Stimulated activated CD8-positive, alpha-beta memory T cell treated with anti-CD3 and anti-CD28 coated beads, Interleukin-4, amount 100 ng/mL, for 4 hours (primary cell): Measurements from ENCODE around the gene SPIRE1.
"Not testable (repeated sequence)": the region's sequence is repeated elsewhere in the genome, so short reads cannot be mapped to it uniquely, and the experiment has no call there.

Experiments
- DNase-seq, 2 donors: peaks; one replicate each; pipeline ENCODE4 v3.0.0-alpha.2; 2020; ENCODE audit warnings: low read depth in 2 of 2, low spot score in 1 of 2

The SPIRE1 gene

GRCh38 chr18:12556946-12557806 lies 100.7 kb downstream of the SPIRE1 start:
- DNase-seq: no peak

- no peak for DNase-seq
Observed at GRCh38 chr18:12554796-12555388, 103.0 kb downstream of the SPIRE1 start.

- DNase-seq: no peak
Observed at GRCh38 chr18:12552879-12553242, 105.0 kb downstream of the SPIRE1 start.

GRCh38 chr18:12551943-12552878 lies 105.7 kb downstream of the SPIRE1 start:
- not testable (repeated sequence) for DNase-seq

- not testable (repeated sequence) for DNase-seq
Observed at GRCh38 chr18:12551466-12551865, 106.4 kb downstream of the SPIRE1 start.

- no peak for DNase-seq
Observed at GRCh38 chr18:12543697-12544096, 114.2 kb downstream of the SPIRE1 start.

- DNase-seq: no peak
Observed at GRCh38 chr18:12540751-12541150, 117.2 kb downstream of the SPIRE1 start.

GRCh38 chr18:12539158-12539557 lies 118.7 kb downstream of the SPIRE1 start:
- DNase-seq: not testable (repeated sequence)

- no peak for DNase-seq
Observed at GRCh38 chr18:12534820-12535219, 123.1 kb downstream of the SPIRE1 start.

GRCh38 chr18:12532661-12533060 lies 125.2 kb downstream of the SPIRE1 start:
- no peak for DNase-seq

GRCh38 chr18:12531749-12532148 lies 126.2 kb downstream of the SPIRE1 start:
- no peak for DNase-seq

GRCh38 chr18:12520442-12520992 lies 137.4 kb downstream of the SPIRE1 start:
- no peak for DNase-seq

- no peak for DNase-seq
Observed at GRCh38 chr18:12518832-12519531, 138.9 kb downstream of the SPIRE1 start.

- no peak for DNase-seq
Observed at GRCh38 chr18:12518326-12518725, 139.6 kb downstream of the SPIRE1 start.

- DNase-seq: no peak
Observed at GRCh38 chr18:12517142-12517825, 140.6 kb downstream of the SPIRE1 start.

GRCh38 chr18:12516049-12516630 lies 141.8 kb downstream of the SPIRE1 start:
- no peak for DNase-seq

- DNase-seq: no peak
Observed at GRCh38 chr18:12515550-12515949, 142.4 kb downstream of the SPIRE1 start.

- no peak for DNase-seq
Observed at GRCh38 chr18:12507007-12507406, 150.9 kb downstream of the SPIRE1 start.

GRCh38 chr18:12500986-12501385 lies 156.9 kb downstream of the SPIRE1 start:
- DNase-seq: no peak

- no peak for DNase-seq
Observed at GRCh38 chr18:12497839-12498238, 160.1 kb downstream of the SPIRE1 start.
